ENCODE data around the gene UCHL1. TPM values are rescaled to one million over a fixed set of nuclear protein-coding genes. Genes with fewer than 3 reads are reported as not detected.
A peak's percentile ranks its signal among the peaks of the same experiment; 100 is the strongest.

The UCHL1 gene
- total RNA-seq (2014; rRNA removed; shearing (Covaris generic)): not detected in 2 replicates
- polyA plus RNA-seq (2015; cell fraction: cytosol; rRNA removed): not detected in 2 replicates
- not detected in 2 replicates for polyA plus RNA-seq (2015; cell fraction: nucleus; rRNA removed)

DNA sequence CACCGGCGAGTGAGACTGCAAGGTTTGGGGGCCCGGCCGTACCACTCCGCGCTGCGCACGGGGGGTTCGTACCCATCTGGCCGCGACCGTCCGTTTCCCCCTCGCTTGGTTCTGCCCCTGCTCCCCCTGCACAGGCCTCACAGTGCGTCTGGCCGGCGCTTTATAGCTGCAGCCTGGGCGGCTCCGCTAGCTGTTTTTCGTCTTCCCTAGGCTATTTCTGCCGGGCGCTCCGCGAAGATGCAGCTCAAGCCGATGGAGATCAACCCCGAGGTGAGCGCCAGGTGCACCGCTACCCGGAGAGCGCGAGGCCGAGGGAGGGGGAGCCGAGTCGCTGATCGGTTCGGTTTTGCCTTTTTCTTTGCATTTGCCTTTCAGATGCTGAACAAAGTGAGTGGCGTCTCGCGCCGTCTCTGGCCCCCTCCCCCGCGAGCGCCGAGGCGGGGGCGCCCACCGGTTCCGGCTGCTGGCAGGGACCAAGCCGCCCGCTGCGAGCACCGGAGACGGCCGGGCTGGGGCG, at the start of gene UCHL1:
TSS of gene UCHL1 (plus strand) at position 189 of the 517 bp plus-strand sequence. CDS start at position 238, 49 bp downstream.
- DNase-seq (ENCODE audit: low read depth, low spot score): no peak
- in situ Hi-C loops (cut with HindIII; ENCODE audit: low pct_unique_long_range_greater_than_20kb, low sequenced_read_pairs): no loop called here

DNA sequence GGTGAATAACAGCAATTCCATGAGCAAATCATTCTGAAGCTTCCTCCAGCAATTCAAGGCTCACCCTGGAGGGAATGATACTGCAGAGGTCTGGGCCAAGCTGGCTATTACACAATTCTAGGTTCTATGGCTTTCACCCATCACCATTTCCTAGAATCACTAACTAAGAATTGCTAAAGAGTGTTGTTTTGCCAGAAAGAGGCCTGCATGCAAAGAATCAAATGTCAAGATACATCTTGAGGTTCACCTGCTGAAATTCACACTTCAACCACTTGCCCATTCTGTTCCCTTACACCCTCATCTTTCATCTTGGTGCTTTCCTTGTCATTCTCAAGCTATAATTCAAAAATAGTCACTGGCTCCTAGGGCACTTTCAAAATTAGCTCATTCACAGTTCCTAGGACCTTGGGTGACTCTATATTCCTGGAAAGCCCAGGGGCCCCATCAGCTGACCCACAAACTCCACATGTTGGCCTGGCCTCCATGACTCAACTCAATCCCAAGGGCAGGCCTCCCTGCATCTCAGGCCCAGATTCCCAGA, 49.4 kb upstream of the UCHL1 start:
- in situ Hi-C loops (cut with HindIII; ENCODE audit: low pct_unique_long_range_greater_than_20kb, low sequenced_read_pairs): no loop called here
- DNase-seq (ENCODE audit: low read depth, low spot score): no peak

- DNase-seq (ENCODE audit: low read depth, low spot score): no peak
- in situ Hi-C loops (cut with HindIII; ENCODE audit: low pct_unique_long_range_greater_than_20kb, low sequenced_read_pairs): no loop called here
Measured at GRCh38 chr4:41209187-41209586, 47.5 kb upstream of the UCHL1 start.

DNA sequence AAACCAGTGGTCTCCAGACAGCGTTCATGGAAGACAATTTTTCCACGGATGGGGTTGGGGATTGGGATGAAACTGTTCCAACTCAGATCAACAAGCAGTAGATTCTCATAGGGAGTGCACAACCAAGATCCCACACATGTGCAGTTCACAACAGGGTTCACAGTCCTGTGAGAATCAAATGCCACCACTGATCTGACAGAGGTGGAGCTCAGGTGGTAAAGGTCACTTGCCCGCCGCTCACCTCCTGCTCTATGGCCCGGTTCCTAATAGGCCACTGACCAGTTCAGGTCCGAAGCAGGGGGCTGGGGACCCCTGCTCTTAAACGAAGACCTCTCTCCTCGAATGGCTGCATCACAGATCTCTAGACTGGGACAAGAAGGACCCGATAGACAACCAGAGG, 46.8 kb upstream of the UCHL1 start:
- no peak for DNase-seq (ENCODE audit: low read depth, low spot score)
- in situ Hi-C loops (cut with HindIII; ENCODE audit: low pct_unique_long_range_greater_than_20kb, low sequenced_read_pairs): no loop called here

GRCh38 chr4:41211951-41212615, 44.6 kb upstream of the UCHL1 start:
- no peak for DNase-seq (ENCODE audit: low read depth, low spot score)
- in situ Hi-C loops (cut with HindIII; ENCODE audit: low pct_unique_long_range_greater_than_20kb, low sequenced_read_pairs): no loop called here

DNA sequence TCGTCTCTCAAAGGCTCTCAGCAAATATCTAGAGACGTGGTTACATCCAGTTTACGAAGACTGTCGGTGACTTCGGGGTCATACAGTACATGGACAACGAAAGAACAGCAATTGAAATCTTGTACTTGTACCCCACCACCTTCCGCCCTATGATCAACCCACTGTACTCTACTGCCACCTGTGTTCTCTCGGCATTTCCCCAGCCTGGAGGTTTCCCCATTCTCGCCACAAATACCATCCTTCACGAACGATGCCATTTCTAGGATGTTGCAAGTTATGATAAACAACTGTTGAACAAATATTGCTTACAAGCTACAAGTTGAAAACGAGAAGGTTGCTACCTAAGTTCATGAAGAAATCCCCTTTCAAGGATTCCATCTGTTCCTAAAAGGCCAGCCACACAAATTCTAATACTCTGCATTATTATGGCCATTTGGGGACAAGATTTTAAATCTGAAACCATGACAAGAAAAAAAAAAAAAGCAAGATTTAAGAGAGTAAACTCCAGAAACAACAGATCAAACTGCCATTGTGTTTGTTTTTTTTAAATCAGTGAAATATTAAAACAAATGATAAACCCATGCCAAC, 44.0 kb upstream of the UCHL1 start:
- in situ Hi-C loops (cut with HindIII; ENCODE audit: low pct_unique_long_range_greater_than_20kb, low sequenced_read_pairs): no loop called here
- DNase-seq (ENCODE audit: low read depth, low spot score): peak; percentile 60

GRCh38 chr4:41213625-41214135, 43.0 kb upstream of the UCHL1 start:
- in situ Hi-C loops (cut with HindIII; ENCODE audit: low pct_unique_long_range_greater_than_20kb, low sequenced_read_pairs): no loop called here
- DNase-seq (ENCODE audit: low read depth, low spot score): no peak

DNA sequence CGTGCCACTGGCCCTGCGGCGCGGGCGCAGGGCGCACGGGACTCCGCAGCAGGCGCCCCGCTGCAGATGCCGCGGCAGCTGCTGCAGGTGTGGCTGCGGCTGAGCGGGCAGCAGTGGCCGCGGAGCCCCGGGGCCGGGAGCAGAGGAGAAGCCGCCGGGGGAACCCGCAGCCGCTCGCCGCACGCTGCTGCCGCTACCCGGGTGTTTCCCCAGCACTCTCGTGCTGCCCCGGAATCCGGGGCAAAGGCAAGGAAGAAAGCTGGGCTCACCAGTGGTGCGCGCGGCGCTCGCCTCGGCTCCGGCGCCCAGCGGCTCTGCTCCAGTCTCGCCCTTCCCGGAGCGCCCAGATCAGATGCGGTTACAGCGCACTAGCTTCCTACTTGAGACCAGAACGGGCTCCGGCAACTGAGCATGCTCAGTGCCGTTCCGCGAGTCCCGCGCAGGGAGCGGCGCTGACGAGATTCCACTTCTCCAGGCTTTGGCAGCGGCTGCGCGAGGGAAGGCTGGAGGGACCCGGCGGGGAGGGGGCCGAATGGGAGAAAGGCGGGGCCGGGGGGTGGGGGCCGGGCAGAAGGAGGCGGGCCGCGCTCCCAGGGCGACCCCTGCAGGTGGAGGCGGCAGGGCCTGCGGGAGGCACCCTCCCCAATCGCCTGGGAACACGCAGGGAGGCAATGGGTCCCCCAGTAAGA, 42.4 kb upstream of the UCHL1 start, which contains the start of gene APBB2:
TSS of gene APBB2 (minus strand) at position 407 of the 689 bp plus-strand sequence. CDS start 181,288 bp downstream, outside the sequence.
- in situ Hi-C loops (cut with HindIII; ENCODE audit: low pct_unique_long_range_greater_than_20kb, low sequenced_read_pairs): no loop called here
- DNase-seq (ENCODE audit: low read depth, low spot score): peak; percentile 96

- in situ Hi-C loops (cut with HindIII; ENCODE audit: low pct_unique_long_range_greater_than_20kb, low sequenced_read_pairs): no loop called here
- peak; percentile 6 for DNase-seq (ENCODE audit: low read depth, low spot score)
Measured at GRCh38 chr4:41214825-41215146, 41.9 kb upstream of the UCHL1 start.

DNA sequence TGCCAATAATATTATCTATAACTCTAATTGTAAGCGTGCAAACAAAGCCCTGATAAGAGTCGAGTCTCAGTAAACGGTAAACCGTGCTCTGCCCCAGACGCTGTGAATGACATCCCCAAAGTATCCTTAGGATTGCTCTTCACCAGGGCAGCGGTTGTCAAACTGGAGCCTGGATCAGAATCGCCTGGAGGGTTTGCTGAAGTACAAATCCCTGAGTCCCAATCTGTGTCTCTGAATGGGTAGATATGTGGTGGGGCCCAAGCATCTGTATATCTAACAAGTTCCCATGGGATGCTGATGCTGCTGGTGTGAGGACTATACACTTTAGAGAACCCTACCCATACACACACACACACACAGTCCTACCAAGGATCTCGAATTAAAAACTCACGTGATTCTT, 41.6 kb upstream of the UCHL1 start:
- peak; percentile 6 for DNase-seq (ENCODE audit: low read depth, low spot score)
- in situ Hi-C loops (cut with HindIII; ENCODE audit: low pct_unique_long_range_greater_than_20kb, low sequenced_read_pairs): no loop called here

DNA sequence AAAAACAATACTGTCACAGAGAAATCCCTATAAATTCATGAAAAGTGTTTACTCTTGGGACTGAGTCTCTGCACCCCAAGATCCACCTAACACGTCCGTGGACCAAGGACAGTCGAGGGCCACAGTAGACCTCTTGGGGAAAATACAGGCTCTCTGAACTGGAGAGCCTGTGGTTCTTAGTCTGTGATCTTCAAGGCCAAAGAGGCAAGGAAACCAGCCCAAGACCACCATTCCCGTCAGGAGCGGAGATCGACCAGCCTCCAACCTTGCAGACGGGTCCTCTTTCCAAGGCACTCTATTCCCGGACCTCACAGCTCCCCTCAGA, 40.8 kb upstream of the UCHL1 start:
- DNase-seq (ENCODE audit: low read depth, low spot score): no peak
- in situ Hi-C loops (cut with HindIII; ENCODE audit: low pct_unique_long_range_greater_than_20kb, low sequenced_read_pairs): no loop called here

DNA sequence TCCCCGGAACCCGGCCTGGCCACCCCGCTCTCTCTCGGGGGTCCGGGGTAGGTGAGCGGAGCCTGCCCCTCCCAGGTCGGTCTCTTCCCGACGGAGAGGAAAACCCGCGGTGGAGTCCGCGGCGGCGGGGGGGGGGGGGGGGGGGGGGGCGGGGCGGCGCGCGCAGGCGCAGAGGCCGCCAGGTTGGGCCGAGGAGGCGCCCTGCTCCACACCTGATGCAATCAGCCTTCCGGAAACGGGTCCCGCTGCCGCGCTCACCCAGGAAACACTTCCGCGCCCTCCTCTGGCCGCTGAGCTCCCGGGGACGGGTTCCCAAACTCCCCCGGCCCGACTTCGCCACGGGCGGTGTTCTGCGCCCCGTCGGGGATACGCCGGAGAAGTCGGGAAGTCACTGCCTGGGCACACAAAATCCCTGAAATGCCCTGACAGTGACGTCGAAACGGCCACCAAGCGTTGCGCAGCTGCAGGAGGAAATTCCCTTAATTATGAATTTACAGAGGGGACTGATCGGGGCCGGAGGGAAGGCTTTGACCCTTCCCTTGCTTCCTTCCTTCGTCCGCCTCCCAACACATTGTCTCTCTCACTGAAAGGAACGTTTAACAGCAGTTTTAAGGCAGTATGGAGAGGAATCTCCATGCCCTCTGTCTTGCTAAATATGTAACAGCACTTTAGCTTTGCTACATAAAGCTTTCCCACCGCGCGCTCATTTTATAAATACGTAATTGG, 40.3 kb upstream of the UCHL1 start:
- DNase-seq (ENCODE audit: low read depth, low spot score): peak; percentile 85
- in situ Hi-C loops (cut with HindIII; ENCODE audit: low pct_unique_long_range_greater_than_20kb, low sequenced_read_pairs): no loop called here

GRCh38 chr4:41217020-41217333, 39.8 kb upstream of the UCHL1 start:
- DNase-seq (ENCODE audit: low read depth, low spot score): no peak
- in situ Hi-C loops (cut with HindIII; ENCODE audit: low pct_unique_long_range_greater_than_20kb, low sequenced_read_pairs): no loop called here

- in situ Hi-C loops (cut with HindIII; ENCODE audit: low pct_unique_long_range_greater_than_20kb, low sequenced_read_pairs): no loop called here
- DNase-seq (ENCODE audit: low read depth, low spot score): no peak
Measured at GRCh38 chr4:41217374-41217773, 39.4 kb upstream of the UCHL1 start.

- DNase-seq (ENCODE audit: low read depth, low spot score): no peak
- in situ Hi-C loops (cut with HindIII; ENCODE audit: low pct_unique_long_range_greater_than_20kb, low sequenced_read_pairs): no loop called here
Measured at GRCh38 chr4:41218703-41219102, 38.0 kb upstream of the UCHL1 start.

DNA sequence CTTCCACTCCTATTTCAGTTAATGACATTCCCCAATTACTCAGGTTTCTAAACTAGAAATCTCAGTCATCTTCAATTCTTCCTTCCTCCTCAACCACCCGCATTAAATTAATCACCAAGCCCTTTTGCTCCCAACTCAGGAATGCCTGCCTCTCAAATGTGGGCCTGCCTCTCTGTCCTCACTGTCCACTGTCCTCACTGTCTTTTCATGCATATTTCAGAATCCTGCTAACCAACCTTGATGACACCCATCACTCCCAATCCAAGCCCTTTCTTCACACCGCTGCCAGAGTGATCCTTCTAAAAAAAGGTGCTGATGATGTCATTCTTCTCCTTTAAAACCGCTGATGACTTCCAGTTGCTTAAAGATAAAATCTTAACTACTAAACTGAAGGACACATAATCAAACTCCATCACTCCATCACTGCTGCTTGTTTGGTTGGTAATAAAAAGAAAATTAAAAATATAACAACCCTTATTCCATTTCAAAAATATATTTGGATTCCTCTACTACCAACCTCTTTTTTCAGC, 37.2 kb upstream of the UCHL1 start:
- in situ Hi-C loops (cut with HindIII; ENCODE audit: low pct_unique_long_range_greater_than_20kb, low sequenced_read_pairs): no loop called here
- no peak for DNase-seq (ENCODE audit: low read depth, low spot score)

- no peak for DNase-seq (ENCODE audit: low read depth, low spot score)
- in situ Hi-C loops (cut with HindIII; ENCODE audit: low pct_unique_long_range_greater_than_20kb, low sequenced_read_pairs): no loop called here
Measured at GRCh38 chr4:41221850-41222645, 34.7 kb upstream of the UCHL1 start.

Data from SK-MEL-5 (cell line).